ENCODE data around the gene PLPPR1.

Gene PLPPR1

DNA sequence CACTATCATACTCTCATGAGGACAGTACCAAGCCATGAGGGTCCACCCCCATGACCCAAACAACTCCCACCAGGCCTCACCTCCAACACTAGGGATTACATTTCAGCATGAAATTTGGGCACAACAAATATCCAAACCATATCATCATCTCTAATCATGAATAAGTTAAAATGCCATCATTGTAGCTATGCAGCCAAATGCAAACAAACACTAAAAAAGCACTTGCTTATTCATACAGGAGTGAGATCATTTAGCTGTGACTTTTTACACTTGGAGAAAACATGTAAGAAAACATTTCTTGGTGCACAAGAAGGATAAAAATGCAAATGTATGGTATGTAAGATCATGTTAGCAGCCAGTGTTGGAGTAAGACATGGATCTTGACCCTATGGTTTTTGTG is 332.1 kb downstream of the PLPPR1 start:
- Mint-ChIP-seq H3K27me3 (ENCODE audit: low read depth) (no peaks in the 10 kb centered on the region), H3K9me3 (no peaks in the 10 kb centered on the region), H3K4me1 (ENCODE audit: low read depth) (no peaks in the 10 kb centered on the region), H3K27ac (no peak overlapping the region), H3K4me3 (no peak overlapping the region), H3K36me3 (ENCODE audit: low read depth) (no peaks in the 10 kb centered on the region)

DNA sequence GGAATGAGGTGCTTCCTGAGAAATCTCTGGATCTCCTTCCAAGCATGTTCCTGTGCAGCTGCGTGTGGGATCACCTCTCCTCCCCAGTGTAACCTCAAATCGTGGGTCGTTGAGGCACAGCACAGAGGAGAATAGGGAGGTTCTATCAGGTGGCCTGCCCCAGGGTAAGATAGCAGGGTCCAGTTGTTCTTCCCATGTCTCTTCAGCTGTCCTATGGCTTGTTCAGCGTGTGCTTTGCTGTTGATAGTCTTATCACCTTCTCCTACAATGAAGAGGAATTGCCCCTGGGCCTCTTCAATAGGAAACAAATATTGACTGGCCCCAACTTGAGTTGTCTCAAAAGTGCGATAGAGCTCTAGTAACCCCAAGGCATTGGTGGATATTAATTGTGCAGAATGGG is 333.9 kb downstream of the PLPPR1 start:
- H3K36me3 Mint-ChIP-seq (ENCODE audit: low read depth) = no peaks in the 10 kb centered on the region
- H3K27ac Mint-ChIP-seq = no peak overlapping the region
- no peaks in the 10 kb centered on the region for H3K4me1 Mint-ChIP-seq (ENCODE audit: low read depth)
- H3K9me3 Mint-ChIP-seq = no peaks in the 10 kb centered on the region
- H3K4me3 Mint-ChIP-seq = no peak overlapping the region
- H3K27me3 Mint-ChIP-seq (ENCODE audit: low read depth) = no peaks in the 10 kb centered on the region

DNA sequence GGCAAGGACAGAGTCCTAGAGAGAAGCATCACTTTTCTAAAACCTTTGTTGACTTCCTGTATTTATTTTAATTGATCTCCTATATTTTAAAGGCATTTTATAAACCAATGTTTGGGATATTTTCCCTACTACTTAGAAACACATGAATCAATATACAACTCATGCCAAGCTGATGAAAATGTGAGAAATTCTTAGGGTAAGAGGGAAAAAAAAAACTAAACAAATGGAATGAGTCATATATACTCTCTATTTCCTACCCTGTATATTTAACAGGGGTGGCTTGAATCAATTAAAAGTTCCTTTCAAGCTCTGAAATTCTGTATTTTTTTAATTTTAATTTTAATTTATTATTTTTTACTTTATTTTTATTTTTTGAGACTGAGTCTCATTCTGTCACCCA is 336.7 kb downstream of the PLPPR1 start:
- Mint-ChIP-seq H3K4me3 (no peak overlapping the region), H3K36me3 (ENCODE audit: low read depth) (no peaks in the 10 kb centered on the region), H3K27me3 (ENCODE audit: low read depth) (no peaks in the 10 kb centered on the region), H3K4me1 (ENCODE audit: low read depth) (no peaks in the 10 kb centered on the region), H3K9me3 (no peaks in the 10 kb centered on the region), H3K27ac (no peak overlapping the region)

DNA sequence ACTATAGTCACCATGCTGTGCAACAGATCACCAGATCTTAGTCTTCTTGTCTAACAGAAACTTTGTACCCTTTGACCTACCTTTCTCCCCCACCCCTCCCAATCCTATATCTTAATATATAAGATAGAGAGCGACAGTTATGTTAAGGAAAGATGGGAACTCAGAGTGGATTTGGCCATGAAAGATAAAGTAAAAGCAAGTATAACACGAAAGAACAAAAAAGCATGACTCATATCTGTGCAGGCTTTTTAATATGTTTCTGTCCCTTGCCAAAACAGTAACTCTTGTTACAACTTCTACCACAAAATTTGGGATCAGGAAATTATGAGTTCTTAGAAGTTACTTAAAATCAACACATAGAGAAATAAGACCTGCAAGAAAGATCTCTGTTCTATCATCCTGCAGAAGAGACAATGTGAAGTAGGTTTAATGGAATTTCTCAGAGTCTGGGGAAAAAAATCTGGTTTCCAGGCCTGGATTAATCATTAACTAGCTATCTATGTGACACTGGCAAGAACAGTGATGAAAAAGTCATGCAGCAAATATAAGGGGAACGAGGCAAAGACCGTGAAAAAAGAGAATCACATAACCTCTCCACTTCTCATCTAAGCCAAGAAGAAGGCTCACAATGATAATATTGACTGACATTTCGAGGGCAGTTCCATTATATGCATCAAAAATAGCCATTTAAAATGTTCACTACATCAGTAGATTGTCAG is 337.7 kb downstream of the PLPPR1 start:
- H3K9me3 Mint-ChIP-seq = no peaks in the 10 kb centered on the region
- no peak overlapping the region for H3K27ac Mint-ChIP-seq
- no peaks in the 10 kb centered on the region for H3K36me3 Mint-ChIP-seq (ENCODE audit: low read depth)
- H3K27me3 Mint-ChIP-seq (ENCODE audit: low read depth) = no peaks in the 10 kb centered on the region
- no peaks in the 10 kb centered on the region for H3K4me1 Mint-ChIP-seq (ENCODE audit: low read depth)
- no peak overlapping the region for H3K4me3 Mint-ChIP-seq

DNA sequence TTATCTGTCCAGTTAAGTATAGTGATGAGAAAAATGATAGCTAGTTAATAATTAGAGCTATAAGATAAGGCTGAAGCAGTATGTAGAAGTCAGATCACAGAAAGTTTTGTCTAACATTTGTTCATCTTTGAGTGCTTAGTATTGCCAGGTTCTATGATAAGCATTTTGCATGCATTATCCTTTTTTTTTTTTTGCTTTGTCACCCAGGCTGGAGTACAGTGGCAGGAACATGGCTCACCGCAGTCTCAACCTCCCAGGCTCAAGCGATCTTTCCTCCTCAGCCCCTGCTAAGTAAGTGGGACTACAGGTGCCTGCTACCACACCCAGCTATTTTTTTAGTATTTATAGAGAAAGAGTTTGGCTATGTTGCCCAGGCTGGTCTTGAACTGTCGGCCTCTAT is 338.8 kb downstream of the PLPPR1 start:
- Mint-ChIP-seq H3K27ac (no peak overlapping the region), H3K4me1 (ENCODE audit: low read depth) (no peaks in the 10 kb centered on the region), H3K27me3 (ENCODE audit: low read depth) (no peaks in the 10 kb centered on the region), H3K9me3 (peaks cover 5% of the 10 kb centered on the region), H3K4me3 (no peak overlapping the region), H3K36me3 (ENCODE audit: low read depth) (no peaks in the 10 kb centered on the region)

DNA sequence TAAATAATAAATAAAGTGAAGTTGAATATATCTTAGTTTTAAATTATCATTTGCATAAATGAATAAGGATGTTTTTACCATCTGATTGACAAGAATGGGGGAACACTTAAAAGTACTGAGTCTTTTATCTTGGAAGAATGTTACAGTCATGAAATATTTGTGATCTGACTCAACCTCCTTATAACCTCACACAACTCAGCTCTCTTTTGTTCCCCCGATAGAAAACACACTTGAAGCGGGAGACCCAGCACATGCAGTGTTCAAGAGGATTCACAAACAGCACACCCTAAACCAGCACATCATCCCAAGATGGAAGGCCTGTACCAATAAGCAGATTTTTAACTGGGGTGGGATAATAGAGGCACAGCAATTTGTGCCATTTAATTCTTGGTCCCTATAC is 340.8 kb downstream of the PLPPR1 start:
- Mint-ChIP-seq H3K9me3 (peaks cover 5% of the 10 kb centered on the region), H3K27me3 (ENCODE audit: low read depth) (no peaks in the 10 kb centered on the region), H3K4me3 (no peak overlapping the region), H3K4me1 (ENCODE audit: low read depth) (no peaks in the 10 kb centered on the region), H3K27ac (no peak overlapping the region), H3K36me3 (ENCODE audit: low read depth) (no peaks in the 10 kb centered on the region)

DNA sequence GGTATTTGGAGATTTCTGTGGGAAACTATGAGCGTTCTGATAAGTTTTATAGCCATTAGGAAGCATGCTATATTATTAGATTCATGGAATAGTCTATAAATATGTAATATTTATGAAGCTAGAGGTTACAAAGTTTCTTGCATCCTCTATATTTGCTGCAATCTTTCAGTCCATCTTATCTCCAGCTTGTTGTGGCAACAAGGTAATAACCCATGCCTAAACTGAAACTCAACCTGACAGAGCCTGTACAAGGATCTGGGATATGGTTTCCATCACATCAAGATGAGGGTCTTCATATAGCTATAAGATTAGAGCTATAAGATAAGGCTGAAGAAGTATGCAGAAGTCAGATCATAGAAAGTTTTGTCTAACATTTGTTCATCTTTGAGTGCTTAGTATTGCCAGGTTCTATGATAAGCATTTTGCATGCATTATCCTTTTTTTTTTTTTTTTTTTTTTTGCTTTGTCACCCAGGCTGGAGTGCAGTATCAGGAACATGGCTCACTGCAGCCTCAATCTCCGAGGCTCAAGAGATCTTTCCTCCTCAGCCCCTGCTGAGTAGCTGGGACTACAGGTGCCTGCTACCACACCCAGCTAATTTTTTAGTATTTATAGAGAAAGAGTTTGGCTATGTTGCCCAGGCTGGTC is 341.5 kb downstream of the PLPPR1 start:
- H3K4me3 Mint-ChIP-seq = no peak overlapping the region
- H3K4me1 Mint-ChIP-seq (ENCODE audit: low read depth) = no peaks in the 10 kb centered on the region
- H3K27me3 Mint-ChIP-seq (ENCODE audit: low read depth) = no peaks in the 10 kb centered on the region
- peaks cover 5% of the 10 kb centered on the region for H3K9me3 Mint-ChIP-seq
- H3K27ac Mint-ChIP-seq = no peak overlapping the region
- H3K36me3 Mint-ChIP-seq (ENCODE audit: low read depth) = no peaks in the 10 kb centered on the region

DNA sequence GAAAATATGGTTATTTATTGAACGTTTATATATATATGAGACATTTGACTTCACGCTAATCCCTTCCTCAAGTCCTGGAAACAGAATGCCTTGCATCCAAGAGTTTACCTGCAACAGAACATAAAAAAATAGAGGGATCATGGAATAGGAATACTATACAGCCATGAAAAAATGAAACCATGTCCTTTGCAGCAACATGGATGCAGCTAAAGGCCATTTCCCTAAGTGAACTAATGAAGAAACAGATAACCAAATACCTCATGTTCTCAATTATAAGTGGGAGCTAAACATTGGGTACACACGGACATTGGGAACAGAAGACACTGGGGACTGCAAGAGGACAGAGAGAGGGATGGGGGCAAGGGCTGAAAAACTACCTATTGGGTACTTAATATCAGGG is 343.3 kb downstream of the PLPPR1 start:
- Mint-ChIP-seq H3K27ac (no peak overlapping the region), H3K4me1 (ENCODE audit: low read depth) (no peaks in the 10 kb centered on the region), H3K27me3 (ENCODE audit: low read depth) (no peaks in the 10 kb centered on the region), H3K36me3 (ENCODE audit: low read depth) (no peaks in the 10 kb centered on the region), H3K4me3 (no peak overlapping the region), H3K9me3 (peaks cover 5% of the 10 kb centered on the region)

DNA sequence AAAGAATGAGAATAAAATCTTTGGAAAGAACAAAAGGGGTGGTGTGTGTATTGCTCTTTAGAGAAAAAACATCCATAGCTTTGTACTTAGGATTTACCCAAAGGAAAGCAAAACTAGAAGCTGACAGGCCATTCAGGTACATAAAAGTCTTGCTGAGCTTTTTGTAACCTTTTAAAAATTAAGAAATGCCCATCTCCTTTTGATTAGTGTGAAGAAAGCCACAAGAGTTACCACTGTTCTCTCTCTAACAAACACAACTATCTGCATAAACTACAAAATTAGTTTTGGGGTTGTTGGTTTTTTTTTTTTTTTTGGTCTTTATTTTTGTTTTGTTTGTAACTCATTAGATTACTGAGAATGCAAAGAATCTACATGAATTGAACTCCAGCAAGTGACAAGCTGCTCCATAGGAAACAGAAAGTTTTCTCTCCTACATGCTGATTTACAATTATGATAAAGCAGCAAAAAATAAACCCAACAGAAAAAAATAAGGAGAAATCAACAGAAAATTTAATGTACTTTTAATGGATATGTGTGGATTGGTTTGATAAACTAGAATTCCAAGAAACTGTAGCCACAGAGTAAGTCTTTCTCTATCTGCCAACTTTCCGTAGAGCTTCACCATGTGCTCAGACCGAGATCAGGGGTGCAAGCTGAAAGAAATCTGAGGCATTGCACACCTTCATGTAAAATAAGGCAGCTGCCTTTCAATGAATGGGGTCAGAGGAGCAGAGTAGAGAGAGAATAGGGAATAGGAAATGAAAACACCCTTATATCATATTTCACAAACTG is 344.0 kb downstream of the PLPPR1 start:
- Mint-ChIP-seq H3K4me3 (no peak overlapping the region), H3K36me3 (ENCODE audit: low read depth) (no peaks in the 10 kb centered on the region)

More for the DNA sequence above, 344.0 kb downstream of the PLPPR1 start:
- H3K9me3 Mint-ChIP-seq = peaks cover 5% of the 10 kb centered on the region
- no peaks in the 10 kb centered on the region for H3K27me3 Mint-ChIP-seq (ENCODE audit: low read depth)
- H3K27ac Mint-ChIP-seq = no peak overlapping the region
- no peaks in the 10 kb centered on the region for H3K4me1 Mint-ChIP-seq (ENCODE audit: low read depth)
